Natural killer cell (primary cell): Measurements from ENCODE around the gene APOL1. TPM values are rescaled to one million over a fixed set of nuclear protein-coding genes. Genes with fewer than 3 reads are reported as not detected.

ENCODE experiments used
- ATAC-seq, 3 donors: fragments of 150-1000 bp in 2 of 3; fragments of 200-7000 bp in 1 of 3; cut with Tn5 transposase; 1 replicate in 1 of 3; 2 replicates in 2 of 3; pipeline ENCODE4 v1.10.0; 2021; ENCODE audit warnings: mild to moderate bottlenecking in 2 of 3, moderate library complexity in 2 of 3
- DNase-seq, 2 donors: peaks; one replicate each; pipeline versions ENCODE4 v3.0.0 to v3.0.0-alpha.2; 2013 to 2021; ENCODE audit warnings: mixed read lengths in 1 of 2
- H3K27ac ChIP-seq: one replicate; pipeline ENCODE4 v1.5.1; 2013; ENCODE audit warnings: mild to moderate bottlenecking, low read length
- H3K27me3 ChIP-seq: one replicate; pipeline ENCODE4 v1.6.1; 2013; ENCODE audit warnings: low read length; ENCODE audit not compliant: control insufficient read depth, insufficient read depth
- H3K36me3 ChIP-seq: one replicate; pipeline ENCODE4 v1.6.1; 2013; ENCODE audit warnings: low read length; ENCODE audit not compliant: control insufficient read depth, insufficient read depth
- H3K4me1 ChIP-seq: one replicate; pipeline ENCODE4 v1.6.1; 2013; ENCODE audit warnings: low read length; ENCODE audit not compliant: control insufficient read depth, insufficient read depth
- H3K4me3 ChIP-seq: one replicate; pipeline ENCODE4 v1.5.1; 2013; ENCODE audit warnings: low read length
- H3K9me3 ChIP-seq: one replicate; pipeline ENCODE4 v1.6.1; 2013; ENCODE audit warnings: low read length; ENCODE audit not compliant: control insufficient read depth, insufficient read depth
- H3K27ac Mint-ChIP-seq, 2 donors: one replicate each; pipeline ENCODE4 v1.8.0; 2022; ENCODE audit warnings: mild to moderate bottlenecking in 2 of 2, mixed read lengths in 2 of 2, moderate library complexity in 1 of 2
- H3K27me3 Mint-ChIP-seq, 2 donors: one replicate each; pipeline ENCODE4 v1.8.0; 2022; ENCODE audit warnings: low read depth in 2 of 2, mixed read lengths in 2 of 2
- H3K36me3 Mint-ChIP-seq: one replicate; pipeline ENCODE4 v1.8.0; 2022; ENCODE audit warnings: mixed read lengths
- H3K4me1 Mint-ChIP-seq, 2 donors: one replicate each; pipeline ENCODE4 v1.8.0; 2022; ENCODE audit warnings: mixed read lengths in 2 of 2
- H3K4me3 Mint-ChIP-seq: one replicate; pipeline ENCODE4 v1.8.0; 2022; ENCODE audit warnings: mild to moderate bottlenecking, moderate library complexity, mixed read lengths
- H3K9me3 Mint-ChIP-seq, 2 donors: one replicate each; pipeline ENCODE4 v1.8.0; 2022; ENCODE audit warnings: mixed read lengths in 2 of 2
- WGBS: methylation state at CpG from one replicate; pipeline ENCODE4 v1.1.7; 2013; ENCODE audit warnings: missing lambda C conversion rate; ENCODE audit not compliant: insufficient coverage; 5-methylcytosine and 5-hydroxymethylcytosine counted together
- intact Hi-C: fragments of 100-400 bp; cut with micrococcal nuclease; formaldehyde crosslinking; loops from one replicate; pipeline ENCODE4 v1.14.2; 2022
- total RNA-seq, 4 donors: library from RNA; stranded (reverse); fragments of 120-200 nt in 1 of 4; gene quantifications; one replicate each; pipeline versions ENCODE4 v1.2.3 to v1.2.4, GENCODE V29; 2013 to 2022
- TF ChIP-seq, protein P1 (sequence below): fragments of 200-600 bp; IDR thresholded peaks from one replicate; pipeline ENCODE4 v1.8.0; 2022; ENCODE audit warnings: antibody characterized with exemption

APOL1 gene
- total RNA-seq, 3 donors from 2014 or later (not counting 1 experiment from before 2014, with no cell fraction given), result 39.5 to 51.2 (median 49.6) TPM

- H3K4me1 ChIP-seq, result peaks cover 27% of the 10 kb centered on the region
- Mint-ChIP-seq H3K4me3 (no peak overlapping the region), H3K36me3 (peaks cover 23% of the 10 kb centered on the region), H3K9me3 (no peaks in the 10 kb centered on the region), H3K27ac (no peak overlapping the region), H3K4me1 (peaks cover 22 to 27% of the 10 kb centered on the region in 2 donors), H3K27me3 (no peaks in the 10 kb centered on the region)
- ATAC-seq (no peak), DNase-seq (no peak)
- TF ChIP-seq, protein P1, sequence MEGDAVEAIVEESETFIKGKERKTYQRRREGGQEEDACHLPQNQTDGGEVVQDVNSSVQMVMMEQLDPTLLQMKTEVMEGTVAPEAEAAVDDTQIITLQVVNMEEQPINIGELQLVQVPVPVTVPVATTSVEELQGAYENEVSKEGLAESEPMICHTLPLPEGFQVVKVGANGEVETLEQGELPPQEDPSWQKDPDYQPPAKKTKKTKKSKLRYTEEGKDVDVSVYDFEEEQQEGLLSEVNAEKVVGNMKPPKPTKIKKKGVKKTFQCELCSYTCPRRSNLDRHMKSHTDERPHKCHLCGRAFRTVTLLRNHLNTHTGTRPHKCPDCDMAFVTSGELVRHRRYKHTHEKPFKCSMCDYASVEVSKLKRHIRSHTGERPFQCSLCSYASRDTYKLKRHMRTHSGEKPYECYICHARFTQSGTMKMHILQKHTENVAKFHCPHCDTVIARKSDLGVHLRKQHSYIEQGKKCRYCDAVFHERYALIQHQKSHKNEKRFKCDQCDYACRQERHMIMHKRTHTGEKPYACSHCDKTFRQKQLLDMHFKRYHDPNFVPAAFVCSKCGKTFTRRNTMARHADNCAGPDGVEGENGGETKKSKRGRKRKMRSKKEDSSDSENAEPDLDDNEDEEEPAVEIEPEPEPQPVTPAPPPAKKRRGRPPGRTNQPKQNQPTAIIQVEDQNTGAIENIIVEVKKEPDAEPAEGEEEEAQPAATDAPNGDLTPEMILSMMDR, result no peak
- WGBS, result 91% methylated on average over 7 of the region's 7 CpGs
- H3K9me3 ChIP-seq, result no peaks in the 10 kb centered on the region
- H3K27me3 ChIP-seq, result no peaks in the 10 kb centered on the region
- intact Hi-C loops, result no loop called here
- H3K27ac ChIP-seq, result no peak overlapping the region
- H3K36me3 ChIP-seq, result peaks cover 85% of the 10 kb centered on the region
- H3K4me3 ChIP-seq, result no peak overlapping the region
Measured at GRCh38 chr22:36294293-36294620, 41.3 kb downstream of the APOL1 start.

- H3K36me3 Mint-ChIP-seq, result peaks cover 18% of the 10 kb centered on the region
- H3K27ac Mint-ChIP-seq, result peak overlapping the region in 1 of 2 donors; percentile 35
- peaks cover 16 to 21% of the 10 kb centered on the region in 2 donors for H3K4me1 Mint-ChIP-seq
- peaks cover 85% of the 10 kb centered on the region for H3K36me3 ChIP-seq
- no peaks in the 10 kb centered on the region for H3K9me3 Mint-ChIP-seq
- H3K4me3 ChIP-seq, result no peak overlapping the region
- intact Hi-C loops, result no loop called here
- no peak overlapping the region for H3K4me3 Mint-ChIP-seq
- no peaks in the 10 kb centered on the region for H3K27me3 Mint-ChIP-seq
- TF ChIP-seq, protein P1, result no peak
- 98% methylated on average over 11 of the region's 11 CpGs for WGBS
- H3K9me3 ChIP-seq, result no peaks in the 10 kb centered on the region
- H3K27ac ChIP-seq, result no peak overlapping the region
- peaks cover 22% of the 10 kb centered on the region for H3K4me1 ChIP-seq
- H3K27me3 ChIP-seq, result no peaks in the 10 kb centered on the region
- no peak for DNase-seq
- ATAC-seq, result no peak
Measured at GRCh38 chr22:36294801-36295200, 41.9 kb downstream of the APOL1 start.

DNA sequence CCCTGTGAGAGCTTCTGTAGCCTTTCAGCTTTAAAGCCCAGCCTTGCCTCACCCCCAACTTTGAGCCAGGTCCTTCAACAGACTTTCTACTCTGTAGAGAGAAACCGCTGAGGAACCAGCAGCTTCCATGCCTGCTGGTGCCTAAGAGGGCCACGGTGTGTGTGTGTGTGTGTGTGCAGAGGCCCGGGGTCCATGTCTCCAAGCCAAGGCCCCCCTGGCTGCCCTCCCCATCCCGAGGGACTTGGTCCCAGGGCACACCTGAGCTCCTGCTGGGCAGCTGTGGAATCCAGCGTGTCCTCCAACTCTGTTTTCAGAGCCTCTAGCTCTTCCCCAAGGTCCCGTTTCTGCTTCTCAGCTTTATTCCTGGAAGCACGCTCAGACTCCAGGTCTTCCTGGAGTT is 42.3 kb downstream of the APOL1 start:
- no peak overlapping the region for H3K4me3 ChIP-seq
- Mint-ChIP-seq H3K4me1 (peaks cover 12 to 17% of the 10 kb centered on the region in 2 donors), H3K9me3 (no peaks in the 10 kb centered on the region), H3K27ac (peak overlapping the region in 1 of 2 donors; percentile 35), H3K36me3 (peaks cover 15% of the 10 kb centered on the region), H3K4me3 (no peak overlapping the region), H3K27me3 (no peaks in the 10 kb centered on the region)
- DNase-seq (no peak), ATAC-seq (no peak)
- H3K27ac ChIP-seq, result no peak overlapping the region
- H3K36me3 ChIP-seq, result peaks cover 88% of the 10 kb centered on the region
- H3K9me3 ChIP-seq, result no peaks in the 10 kb centered on the region
- intact Hi-C loops, result no loop called here
- WGBS, result 92% methylated on average over 7 of the region's 7 CpGs
- no peaks in the 10 kb centered on the region for H3K27me3 ChIP-seq
- H3K4me1 ChIP-seq, result peaks cover 18% of the 10 kb centered on the region
- TF ChIP-seq, protein P1, result no peak

GRCh38 chr22:36296690-36297089 is 43.8 kb downstream of the APOL1 start:
- no peak overlapping the region for H3K4me3 Mint-ChIP-seq
- peaks cover 14 to 25% of the 10 kb centered on the region in 2 donors for H3K4me1 Mint-ChIP-seq
- H3K27me3 Mint-ChIP-seq, result no peaks in the 10 kb centered on the region
- 97% methylated on average over 15 of the region's 15 CpGs for WGBS
- H3K4me3 ChIP-seq, result no peak overlapping the region
- TF ChIP-seq, protein P1, result no peak
- peaks cover 100% of the 10 kb centered on the region for H3K36me3 ChIP-seq
- no peaks in the 10 kb centered on the region for H3K27me3 ChIP-seq
- H3K27ac Mint-ChIP-seq, result no peak overlapping the region
- DNase-seq (no peak), ATAC-seq (no peak)
- H3K9me3 Mint-ChIP-seq, result no peaks in the 10 kb centered on the region
- H3K27ac ChIP-seq, result no peak overlapping the region
- H3K4me1 ChIP-seq, result peaks cover 20% of the 10 kb centered on the region
- peaks cover 15% of the 10 kb centered on the region for H3K36me3 Mint-ChIP-seq
- intact Hi-C loops, result no loop called here
- no peaks in the 10 kb centered on the region for H3K9me3 ChIP-seq
